K562 (cell line): ENCODE results near the gene KRT72. TPM values are rescaled to one million over a fixed set of nuclear protein-coding genes. Genes with fewer than 3 reads are reported as not detected.

Source experiments
- ATAC-seq: fragments of 200-7000 bp; cut with Tn5 transposase; 3 replicates; pipeline ENCODE4 v1.9.1; 2020; ENCODE audit warnings: moderate library complexity
- BruUV-seq: library from RNA; stranded (reverse); fragments of 400-500 nt; replicated peaks from 2 replicates; lab custom pipeline; 2021; lab: Mats Ljungman, UMichigan
- CTCF ChIA-PET: fragments of 300-600 bp; formaldehyde crosslinking; extraction: SDS; loops from one replicate; lab custom pipeline; 2021; ENCODE audit warnings: low intra/inter-chr PET ratio; lab: Yijun Ruan, JAX
- POLR2A ChIA-PET: fragments of 300-600, 350-650 bp; sonication (Branson Sonifier 250); formaldehyde crosslinking; extraction: SDS; loops from one replicate; lab custom pipeline; 2021; ENCODE audit warnings: antibody characterized with exemption, inconsistent platforms; lab: Yijun Ruan, JAX
- DNase-seq, 4 experiments: peaks; one replicate each; pipeline versions ENCODE4 v3.0.0 to v3.0.0-alpha.2; 2011 to 2018; ENCODE audit warnings: low spot score in 3 of 4, mixed read lengths in 3 of 4; ENCODE audit errors: extremely low read depth in 1 of 4
- FAIRE-seq: peaks from 2 replicates; lab custom pipeline; 2011; peaks lifted over from hg19 to GRCh38; lab: Jason Lieb, UNC
- H2AFZ ChIP-seq: 2 replicates; pipeline ENCODE4 v1.6.0; 2011; ENCODE audit warnings: low read depth, low read length, control low read depth, inconsistent platforms
- H3K27ac ChIP-seq: fragments of 200-600 bp; 3 replicates; pipeline ENCODE4 v1.8.0; 2011; ENCODE audit warnings: low read depth, mild to moderate bottlenecking, control low read depth, inconsistent platforms, low read length, moderate library complexity, mixed read lengths; ENCODE audit errors: extremely low read depth
- H3K27me3 ChIP-seq, 2 experiments: fragments of 300-600 bp in 1 of 2; 2 replicates in 1 of 2; 3 replicates in 1 of 2; pipeline versions ENCODE4 v1.6.0 to v1.8.0; 2011; ENCODE audit warnings: inconsistent platforms in 2 of 2, low read length in 2 of 2, mild to moderate bottlenecking in 1 of 2, mixed read lengths in 1 of 2, moderate library complexity in 1 of 2; ENCODE audit not compliant: control insufficient read depth in 2 of 2, insufficient read depth in 2 of 2
- H3K36me3 ChIP-seq: fragments of 300-600 bp; 3 replicates; pipeline ENCODE4 v1.8.0; 2011; ENCODE audit warnings: mild to moderate bottlenecking, low read length, inconsistent platforms; ENCODE audit not compliant: control insufficient read depth, insufficient read depth
- H3K4me1 ChIP-seq, 2 experiments: fragments of 200-600 bp in 1 of 2; replicated peaks in 1 of 2; 2 replicates in 1 of 2; 3 replicates in 1 of 2; pipeline versions ENCODE4 v1.5.1 to v1.8.0; 2011; ENCODE audit warnings: inconsistent platforms in 2 of 2, low read length in 2 of 2, mild to moderate bottlenecking in 1 of 2, mixed read lengths in 1 of 2, moderate library complexity in 1 of 2; ENCODE audit not compliant: control insufficient read depth in 2 of 2, insufficient read depth in 2 of 2
- H3K4me2 ChIP-seq: 2 replicates; pipeline ENCODE4 v1.6.1; 2011; ENCODE audit warnings: low read length, control low read depth, inconsistent platforms, mixed read lengths; ENCODE audit not compliant: insufficient read depth
- H3K4me3 ChIP-seq: fragments of 200-600 bp; sonication (generic), shearing (Covaris generic); 2 replicates; pipeline ENCODE4 v1.5.1; 2016; ENCODE audit warnings: control low read depth, inconsistent platforms
- H3K79me2 ChIP-seq: fragments of 200-600 bp; 3 replicates; pipeline ENCODE4 v1.8.0; 2011; ENCODE audit warnings: low read length, inconsistent platforms; ENCODE audit not compliant: control insufficient read depth, insufficient read depth
- H3K9ac ChIP-seq, 2 experiments: 2 replicates each; pipeline versions ENCODE4 v1.6.0 to v1.6.1; 2011; ENCODE audit warnings: low read depth in 2 of 2, low read length in 2 of 2, control low read depth in 1 of 2, inconsistent platforms in 1 of 2, mild to moderate bottlenecking in 1 of 2, mixed read lengths in 1 of 2; ENCODE audit not compliant: insufficient read depth in 1 of 2
- H3K9me1 ChIP-seq: one replicate; pipeline ENCODE4 v1.6.0; 2011; ENCODE audit warnings: inconsistent platforms, mild to moderate bottlenecking, low read length, moderate library complexity; ENCODE audit not compliant: control insufficient read depth, insufficient read depth
- H3K9me3 ChIP-seq: replicated peaks from 2 replicates; pipeline ENCODE4 v1.5.1; 2011; ENCODE audit warnings: low read depth, low read length, inconsistent platforms; ENCODE audit not compliant: control insufficient read depth, insufficient read depth
- H4K20me1 ChIP-seq: replicated peaks from 2 replicates; pipeline ENCODE4 v1.6.1; 2011; ENCODE audit warnings: low read length, inconsistent platforms, mixed read lengths; ENCODE audit not compliant: control insufficient read depth, insufficient read depth
- CTCF ChIP-seq, 3 experiments: IDR thresholded peaks in 2 of 3; conservative IDR thresholded peaks in 1 of 3; 2 replicates each; pipeline ENCODE4 v1.5.1; 2011 to 2012; ENCODE audit warnings: low read length in 3 of 3, mild to moderate bottlenecking in 3 of 3, control low read depth in 2 of 3, improper control_type of control experiment in 1 of 3, inconsistent platforms in 1 of 3, low read depth in 1 of 3, mixed read lengths in 1 of 3, moderate library complexity in 1 of 3; ENCODE audit not compliant: insufficient read depth in 2 of 3
- FOXA1 ChIP-seq: fragments of 450-650 bp; IDR thresholded peaks from 2 replicates; pipeline ENCODE4 v1.6.1; 2016; ENCODE audit warnings: mild to moderate bottlenecking, borderline replicate concordance
- LCOR ChIP-seq: sonication (generic); formaldehyde crosslinking; IDR thresholded peaks from 2 replicates; pipeline ENCODE4 v1.8.0; 2022; ENCODE audit warnings: mild to moderate bottlenecking, missing genetic modification reagents
- PYGO2 ChIP-seq: fragments of 450-650 bp; IDR thresholded peaks from 2 replicates; pipeline ENCODE4 v1.6.1; 2016; ENCODE audit warnings: mild to moderate bottlenecking, missing genetic modification characterization, moderate library complexity, missing compliant biosample characterization
- RAD21 ChIP-seq, 2 experiments: fragments of 250-450 bp in 1 of 2; fragments of 450-650 bp in 1 of 2; sonication (Bioruptor Pico) in 1 of 2; formaldehyde crosslinking in 1 of 2; IDR thresholded peaks in 1 of 2; conservative IDR thresholded peaks in 1 of 2; 2 replicates each; pipeline versions ENCODE4 v1.4.0 to v1.8.0; 2020 to 2022; ENCODE audit warnings: mild to moderate bottlenecking in 2 of 2, moderate library complexity in 1 of 2
- SP2 ChIP-seq: IDR thresholded peaks from 2 replicates; pipeline ENCODE4 v1.6.1; 2011; ENCODE audit warnings: mild to moderate bottlenecking, low read depth, low read length, moderate library complexity; ENCODE audit not compliant: poor library complexity, severe bottlenecking; ENCODE audit errors: extremely low read depth
- ZNF212 ChIP-seq: fragments of 450-650 bp; formaldehyde crosslinking; IDR thresholded peaks from 2 replicates; pipeline ENCODE4 v1.4.0; 2020; ENCODE audit warnings: mild to moderate bottlenecking
- in situ Hi-C: fragments of 300-500 bp; cut with MboI; formaldehyde crosslinking; loops from 4 replicates; pipeline ENCODE4 v1.15.0; 2018; ENCODE audit warnings: inconsistent platforms, mixed read lengths
- intact Hi-C: fragments of 100-400 bp; cut with micrococcal nuclease; formaldehyde crosslinking; loops from 2 replicates; pipeline ENCODE4 v1.14.2; 2022
- polyA plus RNA-seq, 8 experiments: library from polyadenylated mRNA; depleted of rRNA in 4 of 8; stranded (reverse) in 5 of 8; unstranded in 3 of 8; fragments of >200 nt; fragmentation: Nextera tagmentation in 2 of 8; fragmentation: Illumina TruSeq in 1 of 8; extraction: Ambion mirVana in 2 of 8; extraction: Trizol in 1 of 8; gene quantifications; 2 replicates each; pipeline versions ENCODE4 v1.2.1 to v1.2.3, GENCODE V29; 2011 to 2014; ENCODE audit warnings: inconsistent platforms in 1 of 8, missing spikeins in 1 of 8
- total RNA-seq, 7 experiments: library from RNA; depleted of rRNA in 6 of 7; stranded (reverse); fragments of >200 nt in 6 of 7; fragmentation: Illumina TruSeq in 2 of 7; extraction: Trizol in 2 of 7; gene quantifications; 2 replicates each; pipeline versions ENCODE4 v1.2.1 to v1.2.3, GENCODE V29; 2011 to 2021; ENCODE audit warnings: low replicate concordance in 1 of 7

KRT72 gene
- total and polyA plus RNA-seq, 9 of the 15 experiments (the other 6 are each of a cell fraction or from before 2014, with no cell fraction given), result not detected

GRCh38 chr12:52542157-52542556 lies 59.1 kb downstream of the KRT72 start:
- Histone ChIP-seq H3K4me1 (no peaks in the 10 kb centered on the region), H3K36me3 (no peaks in the 10 kb centered on the region), H3K79me2 (no peaks in the 10 kb centered on the region), H3K9me1 (no peaks in the 10 kb centered on the region), H3K4me2 (no peak overlapping the region), H3K27me3 (peaks cover 3 to 27% of the 10 kb centered on the region in 2 experiments; a peak in 2 of 5 replicates), H4K20me1 (peaks cover 2% of the 10 kb centered on the region; the same call in 1 of the 2 replicates), H3K4me3 (no peak overlapping the region), H3K9ac (no peak overlapping the region)
- FAIRE-seq, result no peak
- in situ Hi-C loops, result no loop called here
- ChIA-PET POLR2A (no interaction called here), CTCF (no interaction called here)
- intact Hi-C loops, result no loop called here
- no peak for ATAC-seq
- no peak for DNase-seq
- no TSS peak for BruUV-seq
- TF ChIP-seq PYGO2 (tag) (no peak), RAD21 (CRISPR knock-in tag; conservative IDR thresholded peaks at IDR 0.05 in 1 of 2, IDR thresholded peaks at IDR 0.05 in 1 of 2) (0 out of 4 replicates have a peak, but pooled peaks of 1 of the 2 experiments have one; percentile 23), LCOR (CRISPR knock-in tag) (no peak), ZNF212 (no peak), CTCF (IDR thresholded peaks at IDR 0.05 in 2 of 3, conservative IDR thresholded peaks at IDR 0.05 in 1 of 3; ENCODE audit: insufficient read depth in 2 of 3, low read depth in 1 of 3, low read length in 3 of 3) (peak in 2 of 3 experiments; percentile 15 to 28; a peak in 3 of 6 replicates), FOXA1 (no peak), SP2 (no peak)
- TF ChIP-seq, all 486 proteins: peak for 2
- Histone ChIP-seq H3K9me3 (no peaks in the 10 kb centered on the region), H2AFZ (no peak overlapping the region), H3K27ac (no peak overlapping the region)
